ENCODE results near the gene PFKFB1. TPM values are rescaled to one million over a fixed set of nuclear protein-coding genes. Genes with fewer than 3 reads are reported as not detected.

Gene PFKFB1
- total RNA-seq, 4 donors from 2014 or later: not detected

GRCh38 chrX:55029291-55029690, 35.3 kb upstream of the PFKFB1 start:
- TF ChIP-seq, protein P1, sequence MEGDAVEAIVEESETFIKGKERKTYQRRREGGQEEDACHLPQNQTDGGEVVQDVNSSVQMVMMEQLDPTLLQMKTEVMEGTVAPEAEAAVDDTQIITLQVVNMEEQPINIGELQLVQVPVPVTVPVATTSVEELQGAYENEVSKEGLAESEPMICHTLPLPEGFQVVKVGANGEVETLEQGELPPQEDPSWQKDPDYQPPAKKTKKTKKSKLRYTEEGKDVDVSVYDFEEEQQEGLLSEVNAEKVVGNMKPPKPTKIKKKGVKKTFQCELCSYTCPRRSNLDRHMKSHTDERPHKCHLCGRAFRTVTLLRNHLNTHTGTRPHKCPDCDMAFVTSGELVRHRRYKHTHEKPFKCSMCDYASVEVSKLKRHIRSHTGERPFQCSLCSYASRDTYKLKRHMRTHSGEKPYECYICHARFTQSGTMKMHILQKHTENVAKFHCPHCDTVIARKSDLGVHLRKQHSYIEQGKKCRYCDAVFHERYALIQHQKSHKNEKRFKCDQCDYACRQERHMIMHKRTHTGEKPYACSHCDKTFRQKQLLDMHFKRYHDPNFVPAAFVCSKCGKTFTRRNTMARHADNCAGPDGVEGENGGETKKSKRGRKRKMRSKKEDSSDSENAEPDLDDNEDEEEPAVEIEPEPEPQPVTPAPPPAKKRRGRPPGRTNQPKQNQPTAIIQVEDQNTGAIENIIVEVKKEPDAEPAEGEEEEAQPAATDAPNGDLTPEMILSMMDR (IDR thresholded peaks at IDR 0.05): no peak
- no peak for TF ChIP-seq POLR2A (IDR thresholded peaks at IDR 0.05)
- no peak overlapping the region for H3K27ac ChIP-seq
- DNase-seq: no peak

DNA sequence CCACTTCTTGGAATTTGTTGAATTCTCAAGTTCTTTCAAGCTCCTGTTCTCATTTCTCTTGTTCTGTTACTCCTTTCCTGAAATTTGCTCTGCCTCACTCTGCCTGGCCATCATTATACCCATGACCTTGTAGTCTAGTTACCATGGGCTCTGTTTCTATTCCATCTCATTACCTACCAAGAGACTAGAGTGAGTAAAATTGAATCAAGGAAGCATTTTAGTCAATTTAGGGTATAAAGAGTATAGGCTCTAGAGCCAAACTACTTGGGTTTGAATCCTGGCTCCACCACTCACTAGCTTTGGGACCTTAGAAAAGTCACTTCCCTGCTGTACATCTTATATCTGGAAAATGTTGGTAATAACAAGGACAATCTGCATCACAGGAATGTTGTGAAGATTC, 34.6 kb upstream of the PFKFB1 start:
- no peak overlapping the region for H3K4me3 ChIP-seq
- no peak overlapping the region for H3K27ac ChIP-seq
- H3K27me3 ChIP-seq: no peaks in the 10 kb centered on the region
- no peaks in the 10 kb centered on the region for H3K36me3 ChIP-seq
- no peak for DNase-seq
- no peak for TF ChIP-seq POLR2A (IDR thresholded peaks at IDR 0.05)
- TF ChIP-seq, protein P1 (IDR thresholded peaks at IDR 0.05): no peak
- H3K9me3 ChIP-seq: no peaks in the 10 kb centered on the region
- H3K4me1 ChIP-seq: no peaks in the 10 kb centered on the region

More at GRCh38 chrX:55029291-55029690, 35.3 kb upstream of the PFKFB1 start:
- Histone ChIP-seq H3K36me3 (no peaks in the 10 kb centered on the region), H3K27me3 (no peaks in the 10 kb centered on the region), H3K9me3 (no peaks in the 10 kb centered on the region), H3K4me1 (no peaks in the 10 kb centered on the region), H3K4me3 (no peak overlapping the region)

GRCh38 chrX:55028040-55028439, 34.1 kb upstream of the PFKFB1 start:
- no peak for DNase-seq
- no peaks in the 10 kb centered on the region for H3K9me3 ChIP-seq
- no peaks in the 10 kb centered on the region for H3K27me3 ChIP-seq
- H3K4me3 ChIP-seq: no peak overlapping the region
- no peaks in the 10 kb centered on the region for H3K4me1 ChIP-seq
- no peak overlapping the region for H3K27ac ChIP-seq
- no peaks in the 10 kb centered on the region for H3K36me3 ChIP-seq
- no peak for TF ChIP-seq POLR2A (IDR thresholded peaks at IDR 0.05)
- TF ChIP-seq, protein P1 (IDR thresholded peaks at IDR 0.05): no peak

DNA sequence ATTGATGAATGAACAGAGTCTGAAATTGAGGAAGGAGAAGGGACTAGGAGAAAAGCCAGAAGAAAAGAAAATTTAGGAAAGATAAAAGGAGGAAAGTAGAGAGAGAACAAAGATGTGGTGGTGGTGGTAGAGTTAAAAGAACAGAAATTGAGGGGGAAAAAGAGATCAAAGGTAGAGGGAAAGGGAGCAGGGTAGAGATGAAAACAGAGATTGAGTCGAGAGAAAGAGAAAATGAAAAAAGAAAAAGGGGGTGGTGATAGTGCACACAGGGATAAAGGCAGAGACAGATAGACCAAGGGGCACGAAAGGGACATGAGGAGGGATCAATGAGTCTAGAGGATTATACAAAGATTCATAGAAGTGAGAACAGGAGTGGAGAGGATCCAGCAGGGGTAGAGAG, 32.9 kb upstream of the PFKFB1 start:
- Histone ChIP-seq H3K4me3 (no peak overlapping the region), H3K27ac (no peak overlapping the region), H3K4me1 (no peaks in the 10 kb centered on the region), H3K27me3 (no peaks in the 10 kb centered on the region), H3K36me3 (no peaks in the 10 kb centered on the region), H3K9me3 (no peaks in the 10 kb centered on the region)
- no peak for DNase-seq
- no peak for TF ChIP-seq POLR2A (IDR thresholded peaks at IDR 0.05)
- TF ChIP-seq, protein P1 (IDR thresholded peaks at IDR 0.05): no peak

- Histone ChIP-seq H3K27ac (no peak overlapping the region), H3K4me3 (no peak overlapping the region), H3K36me3 (no peaks in the 10 kb centered on the region), H3K4me1 (no peaks in the 10 kb centered on the region), H3K27me3 (no peaks in the 10 kb centered on the region), H3K9me3 (no peaks in the 10 kb centered on the region)
- TF ChIP-seq POLR2A (IDR thresholded peaks at IDR 0.05): no peak
- TF ChIP-seq, protein P1 (IDR thresholded peaks at IDR 0.05): no peak
- no peak for DNase-seq
These were observed 32.2 kb upstream of the PFKFB1 start for GRCh38 chrX:55026143-55026542.

GRCh38 chrX:55014897-55015299, 20.9 kb upstream of the PFKFB1 start:
- no peaks in the 10 kb centered on the region for H3K27me3 ChIP-seq
- TF ChIP-seq POLR2A (IDR thresholded peaks at IDR 0.05): no peak
- TF ChIP-seq, protein P1 (IDR thresholded peaks at IDR 0.05): no peak
- H3K4me1 ChIP-seq: no peaks in the 10 kb centered on the region
- no peak overlapping the region for H3K4me3 ChIP-seq
- H3K36me3 ChIP-seq: no peaks in the 10 kb centered on the region
- no peak for DNase-seq
- no peaks in the 10 kb centered on the region for H3K9me3 ChIP-seq
- H3K27ac ChIP-seq: no peak overlapping the region
